ENCODE data around the gene UGT3A2. TPM values are rescaled to one million over a fixed set of nuclear protein-coding genes. Genes with fewer than 3 reads are reported as not detected.

UGT3A2 gene
- polyA plus RNA-seq, 1 experiment = not detected

DNA sequence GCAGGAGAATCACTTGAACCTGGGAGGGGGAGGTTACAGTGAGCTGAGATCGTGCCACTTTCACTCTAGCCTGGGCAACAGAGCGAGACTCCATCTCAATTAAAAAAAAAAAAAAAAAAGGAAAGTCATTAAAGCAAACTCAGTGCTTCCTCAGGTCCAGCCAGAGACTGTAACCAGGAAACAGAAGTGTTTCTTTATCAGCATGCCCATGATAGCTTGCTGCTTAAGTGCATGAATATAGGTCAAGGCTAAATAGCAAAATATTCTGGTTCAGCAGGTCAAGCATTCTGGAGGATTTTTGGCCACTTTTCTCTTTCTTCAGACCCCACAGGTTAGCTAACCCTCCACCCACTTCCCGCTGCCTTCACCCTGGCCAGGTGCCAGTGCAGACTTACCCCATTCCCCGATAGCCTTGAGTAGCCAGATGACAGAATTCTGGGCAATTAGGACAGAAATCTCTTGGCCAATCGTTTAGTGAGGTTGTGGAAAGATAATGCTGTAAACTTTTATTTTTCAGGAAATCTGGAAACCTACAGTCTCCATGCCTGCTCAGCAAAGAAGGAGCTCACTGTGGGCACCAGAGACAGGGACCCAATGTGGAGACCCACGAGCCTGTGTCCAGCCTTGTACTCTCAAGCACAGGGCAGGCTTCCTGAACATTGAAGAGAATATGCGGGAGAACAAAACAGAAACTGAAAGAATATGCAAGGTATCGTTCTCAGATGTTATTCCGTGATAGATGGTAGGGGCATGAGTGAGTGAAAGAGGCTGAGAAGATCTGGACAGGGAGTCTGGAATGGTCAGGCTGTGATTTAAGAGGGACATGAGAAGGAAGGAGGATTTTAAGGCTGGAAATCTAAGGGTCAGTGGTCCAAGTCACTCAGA lies 4.2 kb upstream of the UGT3A2 start:
- TF ChIP-seq, protein P1, sequence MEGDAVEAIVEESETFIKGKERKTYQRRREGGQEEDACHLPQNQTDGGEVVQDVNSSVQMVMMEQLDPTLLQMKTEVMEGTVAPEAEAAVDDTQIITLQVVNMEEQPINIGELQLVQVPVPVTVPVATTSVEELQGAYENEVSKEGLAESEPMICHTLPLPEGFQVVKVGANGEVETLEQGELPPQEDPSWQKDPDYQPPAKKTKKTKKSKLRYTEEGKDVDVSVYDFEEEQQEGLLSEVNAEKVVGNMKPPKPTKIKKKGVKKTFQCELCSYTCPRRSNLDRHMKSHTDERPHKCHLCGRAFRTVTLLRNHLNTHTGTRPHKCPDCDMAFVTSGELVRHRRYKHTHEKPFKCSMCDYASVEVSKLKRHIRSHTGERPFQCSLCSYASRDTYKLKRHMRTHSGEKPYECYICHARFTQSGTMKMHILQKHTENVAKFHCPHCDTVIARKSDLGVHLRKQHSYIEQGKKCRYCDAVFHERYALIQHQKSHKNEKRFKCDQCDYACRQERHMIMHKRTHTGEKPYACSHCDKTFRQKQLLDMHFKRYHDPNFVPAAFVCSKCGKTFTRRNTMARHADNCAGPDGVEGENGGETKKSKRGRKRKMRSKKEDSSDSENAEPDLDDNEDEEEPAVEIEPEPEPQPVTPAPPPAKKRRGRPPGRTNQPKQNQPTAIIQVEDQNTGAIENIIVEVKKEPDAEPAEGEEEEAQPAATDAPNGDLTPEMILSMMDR (IDR thresholded peaks at IDR 0.05; ENCODE audit: low read depth, low read length) = no peak
- no peak for DNase-seq (ENCODE audit: low read depth, low spot score)
- H3K27ac ChIP-seq (ENCODE audit: low read depth, low read length) = no peak overlapping the region
- peak overlapping the region; percentile 21 for H3K4me3 ChIP-seq (ENCODE audit: low read depth, low read length)
- peaks cover 9% of the 10 kb centered on the region for H3K27me3 ChIP-seq (ENCODE audit: control insufficient read depth, insufficient read depth, low read length)
- ChIA-PET CTCF (interaction anchor here (1.2 to 4.1 kb wide), 3 partner anchors 9 to 234 kb away, joined by 3 to 27 read pairs (median 10); no protein-coding TSS in a partner anchor), POLR2A (no interaction called here)
- no peaks in the 10 kb centered on the region for H3K9me3 ChIP-seq (ENCODE audit: control insufficient read depth, insufficient read depth, low read length)

DNA sequence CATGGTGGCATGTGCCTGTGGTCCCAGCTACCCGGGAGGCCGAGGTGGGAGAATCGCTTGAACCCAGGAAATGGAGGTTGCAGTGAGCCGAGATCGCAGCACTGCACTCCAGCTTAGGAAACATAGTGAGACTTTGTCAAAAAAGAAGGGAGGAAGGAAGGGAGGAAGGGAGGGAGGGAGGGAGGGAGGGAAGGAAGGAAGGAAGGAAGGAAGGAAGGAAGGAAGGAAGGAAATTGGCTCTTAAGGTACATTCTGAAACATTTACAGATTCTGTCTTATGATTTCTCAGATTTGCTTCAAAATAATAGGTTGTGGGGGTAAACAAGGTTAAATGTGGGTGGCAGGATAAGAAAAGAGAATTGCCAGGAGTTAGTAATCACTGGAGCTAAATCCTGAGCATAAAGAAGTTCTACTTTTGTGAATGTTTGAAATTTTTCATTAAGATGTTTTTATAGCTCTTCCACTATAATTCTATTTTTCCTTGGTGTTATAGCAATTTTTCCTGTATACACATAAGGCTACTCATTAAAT lies 2.1 kb upstream of the UGT3A2 start:
- CTCF ChIA-PET = interaction anchor here (4.1 kb wide), 1 partner anchor 11 kb away, joined by 27 read pairs; no protein-coding TSS in a partner anchor
- TF ChIP-seq, protein P1 (IDR thresholded peaks at IDR 0.05; ENCODE audit: low read depth, low read length) = no peak

DNA sequence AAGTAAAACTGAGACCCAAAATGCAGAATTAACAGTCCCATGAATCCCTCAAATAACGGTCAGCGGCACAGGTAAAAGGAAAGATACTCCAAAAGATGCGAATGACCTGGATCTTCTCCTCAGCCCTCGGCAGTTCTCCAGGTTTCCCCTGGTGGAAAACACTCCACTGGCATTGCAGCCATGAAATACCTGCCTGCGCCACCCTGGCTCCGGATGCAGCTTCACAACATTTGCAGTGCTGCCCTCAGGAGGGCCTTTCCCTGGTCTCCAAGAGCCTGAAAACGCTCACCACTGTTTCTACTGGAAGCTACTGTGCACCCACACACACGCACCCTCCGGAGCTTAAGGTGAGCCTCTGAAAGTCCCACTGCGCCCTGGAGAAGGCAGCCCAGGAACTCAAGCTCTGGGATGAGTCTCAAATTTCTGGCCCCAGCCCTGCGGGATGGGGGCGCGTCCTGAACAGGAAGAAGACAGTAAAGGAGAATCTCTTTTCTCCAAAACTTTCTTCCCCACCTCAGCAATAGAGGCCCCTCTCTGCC lies 612 bp downstream of the UGT3A2 start:
- DNase-seq (ENCODE audit: low read depth, low spot score) = no peak
- Histone ChIP-seq H3K4me3 (ENCODE audit: low read depth, low read length) (no peak overlapping the region), H3K27ac (ENCODE audit: low read depth, low read length) (no peak overlapping the region), H3K9me3 (ENCODE audit: control insufficient read depth, insufficient read depth, low read length) (no peaks in the 10 kb centered on the region), H3K27me3 (ENCODE audit: control insufficient read depth, insufficient read depth, low read length) (peaks cover 11% of the 10 kb centered on the region)
- TF ChIP-seq, protein P1 (IDR thresholded peaks at IDR 0.05; ENCODE audit: low read depth, low read length) = no peak
- ChIA-PET POLR2A (no interaction called here), CTCF (interaction anchor here (1.8 kb wide), 1 partner anchor 13 kb away, joined by 9 read pairs; no protein-coding TSS in a partner anchor)

More for the DNA sequence above, 2.1 kb upstream of the UGT3A2 start:
- Histone ChIP-seq H3K9me3 (ENCODE audit: control insufficient read depth, insufficient read depth, low read length) (no peaks in the 10 kb centered on the region), H3K27me3 (ENCODE audit: control insufficient read depth, insufficient read depth, low read length) (peaks cover 13% of the 10 kb centered on the region), H3K4me3 (ENCODE audit: low read depth, low read length) (no peak overlapping the region), H3K27ac (ENCODE audit: low read depth, low read length) (no peak overlapping the region)
- no peak for DNase-seq (ENCODE audit: low read depth, low spot score)
- POLR2A ChIA-PET = no interaction called here

- Histone ChIP-seq H3K27ac (ENCODE audit: low read depth, low read length) (no peak overlapping the region), H3K9me3 (ENCODE audit: control insufficient read depth, insufficient read depth, low read length) (no peaks in the 10 kb centered on the region), H3K4me3 (ENCODE audit: low read depth, low read length) (no peak overlapping the region), H3K27me3 (ENCODE audit: control insufficient read depth, insufficient read depth, low read length) (peaks cover 4% of the 10 kb centered on the region)
- CTCF ChIA-PET = interaction anchor here (0.9 to 1.0 kb wide), 2 partner anchors 19 to 29 kb away, joined by 3 to 5 read pairs; no protein-coding TSS in a partner anchor
- TF ChIP-seq, protein P1 (IDR thresholded peaks at IDR 0.05; ENCODE audit: low read depth, low read length) = no peak
- POLR2A ChIA-PET = no interaction called here
- DNase-seq (ENCODE audit: low read depth, low spot score) = no peak
Measured at GRCh38 chr5:36060420-36060887, 6.2 kb downstream of the UGT3A2 start.
